ENCODE measurements around the gene SGMS1. TPM values are rescaled to one million over a fixed set of nuclear protein-coding genes. Genes with fewer than 3 reads are reported as not detected.

Gene SGMS1
- polyA plus RNA-seq, 10 donors = 20.0 to 29.5 (median 22.8) TPM

GRCh38 chr10:50613150-50613549, 10.6 kb downstream of the SGMS1 start:
- DNase-seq = no peak

- peak in 2 of 3 donors; percentile 83 to 87 for DNase-seq
Observed at GRCh38 chr10:50610368-50610767, 13.4 kb downstream of the SGMS1 start.

- no peak for DNase-seq
Observed at GRCh38 chr10:50607356-50607925, 16.3 kb downstream of the SGMS1 start.

GRCh38 chr10:50605951-50606270, 17.8 kb downstream of the SGMS1 start:
- no peak for DNase-seq

- DNase-seq = peak in 1 of 3 donors; percentile 91
Observed at GRCh38 chr10:50605269-50605950, 18.3 kb downstream of the SGMS1 start.

- no peak for DNase-seq
Observed at GRCh38 chr10:50604809-50605208, 18.9 kb downstream of the SGMS1 start.

GRCh38 chr10:50604049-50604640, 19.6 kb downstream of the SGMS1 start:
- DNase-seq = no peak

- no peak for DNase-seq
Observed at GRCh38 chr10:50603151-50603850, 20.5 kb downstream of the SGMS1 start.

- no peak for DNase-seq
Observed at GRCh38 chr10:50601974-50602373, 21.8 kb downstream of the SGMS1 start.

GRCh38 chr10:50600831-50601477, 22.8 kb downstream of the SGMS1 start:
- DNase-seq = no peak

- no peak for DNase-seq
Observed at GRCh38 chr10:50600286-50600685, 23.5 kb downstream of the SGMS1 start.

GRCh38 chr10:50596897-50597296, 26.9 kb downstream of the SGMS1 start:
- DNase-seq = no peak

- DNase-seq = no peak
Observed at GRCh38 chr10:50596456-50596855, 27.3 kb downstream of the SGMS1 start.

- DNase-seq = no peak
Observed at GRCh38 chr10:50595785-50596184, 28.0 kb downstream of the SGMS1 start.

- DNase-seq = no peak
Observed at GRCh38 chr10:50593523-50594376, 30.0 kb downstream of the SGMS1 start.

GRCh38 chr10:50592961-50593418, 30.8 kb downstream of the SGMS1 start:
- no peak for DNase-seq

- no peak for DNase-seq
Observed at GRCh38 chr10:50590935-50591334, 32.8 kb downstream of the SGMS1 start.

GRCh38 chr10:50586740-50587088, 37.0 kb downstream of the SGMS1 start:
- DNase-seq = no peak

GRCh38 chr10:50585921-50586739, 37.6 kb downstream of the SGMS1 start:
- no peak for DNase-seq

Measured in muscle of back (tissue), 11 donors.